GM21529 (cell line): ENCODE data around the gene RGPD5.
A peak's percentile ranks its signal among the peaks of the same experiment; 100 is the strongest.
"Not testable (repeated sequence)": the region's sequence is repeated elsewhere in the genome, so short reads cannot be mapped to it uniquely, and the experiment has no call there.

Source experiments
- ATAC-seq: cut with Tn5 transposase; IDR thresholded peaks from one replicate; pipeline ENCODE4 v1.9.1; 2021; ENCODE audit not compliant: unreplicated experiment

Gene RGPD5

DNA sequence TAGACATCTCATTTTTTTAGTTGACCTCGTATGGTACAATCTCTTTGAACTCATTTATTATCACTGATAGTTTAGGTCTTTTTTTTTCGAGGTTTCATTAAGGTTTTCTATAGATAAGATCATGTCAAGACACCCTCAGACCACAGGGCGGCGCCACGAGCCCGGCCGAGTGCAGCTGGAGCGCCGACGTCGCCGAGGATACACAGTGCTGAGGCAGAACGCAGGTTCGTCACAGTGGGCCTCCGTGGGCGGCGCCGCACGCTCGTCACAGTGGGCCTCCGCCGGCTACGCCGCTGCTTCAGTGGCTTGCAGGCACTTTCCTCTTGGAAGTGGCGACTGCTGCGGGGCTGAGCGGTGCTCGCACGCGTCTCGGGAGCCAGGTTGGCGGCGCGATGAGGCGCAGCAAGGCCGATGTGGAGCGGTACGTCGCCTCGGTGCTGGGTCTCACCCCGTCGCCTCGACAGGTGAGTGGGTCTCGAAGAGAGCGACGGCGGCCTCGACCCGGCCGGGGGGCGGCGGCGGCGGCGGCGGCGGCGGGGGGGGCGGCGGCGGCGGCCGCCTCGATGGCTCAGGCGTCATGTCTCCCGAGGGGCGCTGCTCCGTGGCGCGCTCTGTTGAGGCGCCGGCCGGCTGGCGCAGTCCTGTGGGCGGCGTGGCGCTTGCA is at the start of gene RGPD5:
Gene RGPD5, plus strand, starts transcription at position 232 of the 664 bp plus-strand sequence. Its CDS starts 161 bp downstream, at position 393.
- peak; percentile 96 for ATAC-seq

DNA sequence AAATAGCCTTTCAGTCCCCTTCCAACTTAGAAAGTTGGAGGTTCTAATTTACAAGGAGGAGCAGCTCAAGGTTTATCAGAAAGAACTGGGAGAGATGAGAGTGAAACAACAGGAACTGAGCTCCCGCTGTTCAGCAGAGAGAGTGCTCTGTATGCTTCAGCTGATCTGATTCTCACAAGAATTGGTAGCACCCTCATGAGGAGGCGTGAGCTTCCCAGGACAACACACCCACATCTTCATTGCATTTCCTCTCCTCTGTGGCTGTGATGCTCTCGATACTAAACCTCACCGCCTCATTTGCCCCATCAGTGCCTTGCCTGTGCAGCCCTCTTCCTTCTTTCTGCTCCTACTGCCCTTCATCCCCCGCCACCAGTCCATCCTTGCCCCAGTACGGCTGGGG is 42.5 kb upstream of the RGPD5 start:
- ATAC-seq, result not testable (repeated sequence)

DNA sequence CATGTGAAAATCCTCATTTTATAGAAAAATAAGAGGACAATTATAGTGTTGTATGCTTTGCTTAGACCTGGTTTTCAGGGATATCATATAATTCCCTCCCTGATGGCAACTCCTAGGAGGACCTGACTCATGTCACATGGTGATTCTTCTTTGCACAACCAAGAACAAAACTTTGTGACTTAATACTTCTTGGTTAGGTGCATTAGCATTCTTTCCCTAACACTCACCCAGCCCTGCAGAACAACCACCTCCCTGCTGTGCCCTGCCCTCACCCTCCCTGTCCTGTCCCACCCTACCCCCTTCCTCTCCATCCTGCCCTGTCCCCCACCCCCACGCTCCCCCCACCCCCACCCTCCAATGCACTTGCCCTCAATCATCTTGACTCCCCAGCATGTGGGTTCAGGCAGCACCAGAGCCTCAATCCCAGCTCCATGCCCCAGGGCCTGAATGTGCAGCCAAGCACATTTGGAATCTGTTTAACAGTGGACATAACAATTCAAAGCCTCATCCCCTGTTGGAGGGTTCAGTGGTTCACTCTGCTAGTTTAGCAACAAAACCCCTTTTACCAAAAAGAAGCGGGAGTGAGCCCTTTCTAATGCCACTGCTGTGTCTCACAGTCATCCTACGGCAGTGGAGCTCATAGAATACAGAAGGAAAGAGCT is 36.8 kb upstream of the RGPD5 start:
- not testable (repeated sequence) for ATAC-seq

DNA sequence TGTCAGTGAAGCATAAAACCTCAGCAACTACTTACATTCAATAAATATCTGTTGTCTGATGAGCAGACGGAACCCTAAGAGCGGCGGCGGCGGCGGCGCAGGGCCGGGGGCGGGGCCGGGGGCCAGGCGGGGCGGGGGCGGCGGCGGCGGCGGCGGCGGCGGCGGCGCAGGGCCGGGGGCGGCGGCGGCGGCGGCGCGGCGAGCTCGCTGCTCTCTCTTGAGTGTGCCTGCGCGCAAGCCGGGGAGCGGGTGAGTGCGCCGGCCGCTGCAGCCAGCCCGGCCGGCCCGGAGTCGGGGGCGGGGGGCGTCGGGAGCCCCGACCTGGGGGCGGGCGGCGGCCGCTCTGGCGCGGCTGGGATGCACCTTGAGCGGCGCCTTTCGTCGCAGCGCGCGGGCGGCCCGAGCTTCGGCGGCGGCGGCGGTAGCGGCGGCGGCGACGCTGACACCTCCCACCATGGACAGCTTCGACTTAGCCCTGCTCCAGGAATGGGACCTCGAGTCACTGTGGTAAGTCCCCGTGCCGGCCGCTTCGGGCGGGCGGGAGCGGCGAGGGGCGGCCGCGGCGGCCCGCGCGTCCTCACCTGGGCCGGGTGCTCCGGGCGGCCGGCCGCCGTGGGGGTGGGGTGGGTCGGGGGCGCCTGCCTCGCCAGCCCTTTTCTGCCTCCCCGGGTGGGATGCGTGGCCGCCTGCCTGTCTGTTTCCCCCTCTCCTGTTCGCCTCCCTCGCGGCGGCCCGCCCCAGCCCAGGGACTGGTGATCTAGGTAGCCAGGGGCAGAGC is 33.7 kb upstream of the RGPD5 start:
- ATAC-seq, result not testable (repeated sequence)

DNA sequence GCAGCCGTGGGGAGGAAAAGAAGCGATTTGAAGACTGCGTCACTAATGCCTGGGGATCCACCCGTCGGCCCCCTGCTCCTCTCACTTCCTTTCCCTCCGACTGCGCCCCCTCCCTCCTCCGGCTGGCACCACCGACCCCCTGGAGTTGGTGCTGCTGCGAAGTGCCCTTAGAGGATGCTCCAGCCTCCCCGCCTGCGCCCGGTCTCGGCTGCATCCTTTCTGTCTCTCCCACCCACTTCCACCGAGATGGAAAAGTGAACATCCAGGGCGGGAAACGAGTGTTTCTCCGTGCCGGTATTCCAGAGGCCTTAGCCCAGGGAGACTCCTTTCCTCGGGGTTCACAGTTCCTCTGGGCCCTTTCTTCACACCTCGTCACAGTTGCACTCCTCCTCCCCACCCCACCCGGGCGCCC is 33.1 kb upstream of the RGPD5 start:
- ATAC-seq, result not testable (repeated sequence)

DNA sequence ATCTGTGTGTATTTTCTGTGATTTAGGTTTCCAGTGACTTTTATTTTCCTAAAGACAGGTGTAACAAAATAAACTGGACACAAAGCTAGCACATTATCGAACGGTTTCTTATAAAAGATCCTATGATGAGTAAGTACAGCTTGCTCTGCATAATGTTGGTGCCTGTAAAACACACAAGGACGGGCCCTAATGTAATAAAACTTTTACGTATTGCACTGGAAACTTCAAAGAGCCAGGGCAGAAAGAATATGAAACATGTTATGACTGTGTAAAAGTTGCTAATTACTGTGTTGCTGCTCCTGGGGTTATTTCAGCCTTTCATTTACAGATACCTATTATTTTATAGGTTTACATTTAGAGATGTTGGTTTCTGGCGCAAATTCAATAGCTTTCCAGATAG is 32.1 kb upstream of the RGPD5 start:
- not testable (repeated sequence) for ATAC-seq

DNA sequence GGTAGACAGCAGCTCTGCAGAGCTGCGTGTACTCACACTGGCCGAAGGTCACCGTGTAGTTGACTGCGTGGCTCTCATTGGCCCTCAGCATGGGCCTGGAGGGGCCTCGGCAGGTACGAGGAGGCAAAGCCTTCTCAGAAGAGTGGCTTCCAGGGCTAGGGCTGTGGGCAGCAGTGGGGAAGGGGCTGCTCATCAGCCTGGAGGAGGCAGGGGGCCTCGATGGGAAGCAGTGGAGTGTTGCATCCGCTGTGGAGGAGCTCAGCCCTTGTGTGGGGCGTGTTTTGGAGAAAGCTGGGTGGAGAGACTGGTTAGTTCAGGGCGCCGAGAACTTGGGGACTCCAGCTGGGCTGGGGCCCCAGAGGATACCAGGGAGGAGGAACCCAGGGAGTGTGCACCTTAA is 28.0 kb upstream of the RGPD5 start:
- not testable (repeated sequence) for ATAC-seq

DNA sequence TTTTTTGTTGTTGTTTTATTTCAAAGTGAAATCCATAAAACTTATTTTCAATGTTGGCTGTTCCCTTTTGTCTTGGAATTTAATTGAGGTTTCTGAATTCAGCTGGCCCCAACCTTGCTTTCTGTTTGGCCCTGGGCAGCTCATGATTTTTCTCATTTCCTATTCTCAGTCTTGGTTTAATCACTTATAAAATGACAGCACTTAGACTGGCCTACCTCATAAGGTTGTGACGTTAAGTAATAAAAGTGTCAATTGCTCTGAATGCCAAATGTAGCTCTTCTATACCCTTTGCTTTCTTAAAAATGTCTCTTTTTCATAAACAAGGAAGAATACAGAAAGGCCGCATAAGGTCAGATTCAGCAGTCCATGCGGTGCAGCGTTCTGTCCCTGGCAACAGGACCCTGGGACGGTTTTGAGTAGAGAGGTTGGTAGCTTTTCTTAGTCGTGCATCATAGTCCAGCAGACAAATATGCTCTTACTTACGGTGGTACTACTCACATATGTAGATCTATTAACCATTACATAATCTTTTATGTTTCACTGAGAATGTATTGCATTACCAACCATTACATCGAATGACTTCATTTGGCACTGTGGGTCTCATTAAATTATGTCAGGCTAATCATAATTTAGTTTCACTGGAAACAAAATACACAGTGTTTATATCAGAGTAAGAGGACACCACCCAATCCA is 27.1 kb upstream of the RGPD5 start:
- ATAC-seq, result not testable (repeated sequence)

DNA sequence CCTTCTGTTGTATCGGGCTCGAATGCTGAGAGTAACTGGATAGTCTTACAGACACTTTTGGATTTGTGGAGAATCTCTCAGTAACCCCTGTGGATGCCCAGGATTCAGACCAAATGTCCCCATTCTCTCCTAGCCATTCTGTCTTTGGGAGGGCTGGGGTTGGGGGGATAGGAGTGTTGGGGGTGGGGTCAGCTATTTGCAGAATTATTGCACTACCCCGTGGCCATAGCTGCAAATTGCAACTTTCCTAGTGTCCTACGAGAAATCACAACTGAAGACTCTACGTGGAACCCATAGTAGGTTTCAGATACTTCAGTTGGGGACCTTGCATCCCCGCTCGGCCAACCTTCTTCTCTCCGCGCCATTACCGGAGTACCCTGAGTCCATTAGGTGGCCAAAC is 25.2 kb upstream of the RGPD5 start:
- not testable (repeated sequence) for ATAC-seq

DNA sequence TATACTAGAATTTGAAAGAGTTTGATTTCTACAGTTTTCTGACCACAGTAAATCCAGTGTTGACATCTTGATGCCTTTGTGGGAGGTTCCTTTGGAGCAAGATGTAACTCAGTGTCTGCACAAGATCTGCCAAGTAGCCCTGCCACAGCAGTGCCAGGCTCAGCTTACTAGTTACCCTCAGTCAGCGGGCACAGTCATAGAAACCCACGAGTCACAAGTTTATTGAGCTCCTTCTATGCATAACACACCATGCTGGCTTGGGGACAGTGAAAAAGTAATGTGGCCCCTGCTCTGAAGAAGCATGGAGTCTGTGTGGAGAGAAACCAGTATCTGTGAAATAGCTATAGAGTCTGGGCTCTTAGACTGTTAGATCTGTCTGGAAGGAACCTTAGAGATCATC is 15.0 kb upstream of the RGPD5 start:
- not testable (repeated sequence) for ATAC-seq

DNA sequence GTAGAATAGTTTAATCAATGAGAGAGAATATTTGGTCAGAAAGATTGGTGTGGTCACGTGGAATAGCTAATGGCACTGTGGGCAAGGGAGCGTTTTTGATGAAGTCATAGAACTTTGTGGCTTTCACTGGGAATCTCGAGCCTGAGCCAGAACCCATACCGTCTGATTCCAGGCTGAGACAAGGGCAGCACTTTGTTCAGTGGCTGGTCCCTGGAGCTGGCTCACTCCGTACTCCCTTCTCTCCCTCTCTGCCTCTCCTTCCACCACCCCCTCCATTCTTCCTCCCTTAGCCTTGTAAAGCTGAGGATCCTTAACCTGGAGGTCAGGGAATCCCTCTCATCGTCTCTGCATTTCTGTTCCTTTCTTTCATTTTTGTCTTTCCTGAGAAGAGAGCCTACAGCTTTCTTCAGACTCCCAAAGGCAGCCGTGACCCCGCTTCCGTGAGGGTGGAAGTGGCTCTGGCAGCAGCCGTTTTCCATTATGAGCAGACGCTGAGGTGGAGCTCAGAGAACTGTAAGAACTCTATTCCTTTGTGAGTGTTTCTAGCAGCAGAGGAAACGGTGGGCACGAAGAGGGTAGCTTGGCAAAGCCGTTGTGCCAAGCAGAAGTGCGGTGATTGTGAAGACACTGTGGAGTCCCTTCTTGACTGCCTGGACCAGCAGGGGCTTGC is 12.8 kb upstream of the RGPD5 start:
- ATAC-seq, result not testable (repeated sequence)

DNA sequence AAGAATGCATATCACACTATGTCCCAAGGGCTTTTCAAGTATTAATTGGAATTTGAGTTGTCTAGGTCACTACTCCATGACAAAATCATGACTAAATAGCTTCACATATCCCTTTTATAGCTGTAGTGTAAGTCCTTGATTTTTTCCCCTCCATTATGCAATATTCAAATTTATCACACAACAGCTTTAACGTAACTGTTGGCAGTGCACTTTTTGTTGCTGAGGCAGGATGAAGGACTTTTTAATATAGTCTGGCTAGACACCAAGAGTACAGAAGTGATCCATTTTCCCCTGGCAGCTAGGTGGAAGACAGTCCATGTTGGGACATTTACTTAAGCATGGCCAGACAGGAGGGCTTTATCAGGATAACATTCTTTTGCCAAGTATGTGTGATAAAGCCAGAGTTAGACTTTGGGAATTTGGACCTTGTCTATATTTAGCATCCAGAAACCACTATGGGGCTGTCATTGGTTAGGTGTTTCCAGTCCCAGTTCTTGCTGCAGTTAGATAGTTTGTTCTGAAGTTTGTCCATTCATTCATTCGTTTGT is 11.6 kb upstream of the RGPD5 start:
- not testable (repeated sequence) for ATAC-seq

DNA sequence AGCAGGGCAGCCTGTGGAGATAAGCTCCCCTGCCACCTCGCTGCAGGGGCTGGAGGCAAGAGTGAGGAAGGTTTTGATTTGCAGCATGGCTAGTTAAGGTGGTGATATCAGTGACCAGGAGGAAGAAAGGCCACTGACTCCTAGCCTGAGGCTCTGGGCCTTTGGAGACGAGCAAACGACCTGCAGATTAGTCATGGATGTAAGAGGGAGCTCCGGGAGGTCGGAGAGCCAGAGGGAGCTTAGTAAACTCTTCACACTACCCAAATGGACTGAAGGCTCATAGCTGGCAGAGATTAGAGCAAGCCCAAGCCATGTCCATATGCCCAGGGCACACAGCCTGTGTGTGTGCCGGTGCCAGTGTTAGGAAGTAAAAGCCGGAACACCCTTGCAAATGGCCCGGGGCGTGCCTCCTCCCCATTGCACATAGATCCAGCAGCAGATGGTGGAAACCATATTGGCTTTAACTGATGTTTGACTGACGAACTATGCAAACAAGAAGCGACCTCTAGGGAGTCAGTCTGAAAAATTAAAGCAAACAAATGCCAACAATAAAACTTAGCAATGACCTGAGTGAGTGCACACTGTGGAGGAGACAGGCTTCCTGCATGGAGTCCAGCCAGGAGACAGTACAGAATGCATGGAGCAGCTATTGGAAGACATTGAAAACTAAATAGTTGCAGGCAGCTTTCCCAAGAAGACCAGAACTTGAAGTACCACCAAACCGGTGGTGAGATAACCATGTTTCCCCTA is 2.4 kb upstream of the RGPD5 start:
- ATAC-seq, result not testable (repeated sequence)

DNA sequence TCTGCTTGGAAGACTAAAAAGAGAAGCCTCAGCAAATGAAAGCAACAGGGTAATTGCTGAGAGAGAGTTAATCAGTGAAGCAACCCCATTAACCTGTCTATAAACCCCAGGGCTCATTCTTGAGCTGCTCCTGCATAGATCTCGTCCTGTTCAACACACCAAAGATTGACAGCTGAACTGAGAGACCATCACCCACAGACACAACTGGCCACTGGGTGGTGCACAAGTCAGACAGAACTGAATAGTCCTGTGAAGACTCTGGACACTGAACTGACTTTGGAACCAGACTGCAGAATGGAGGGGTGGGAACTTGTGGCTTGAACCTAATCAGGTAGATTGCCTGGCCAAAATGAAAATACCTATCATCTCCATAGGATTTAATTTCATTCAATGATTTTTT is 1.4 kb upstream of the RGPD5 start:
- peak; percentile 61 for ATAC-seq

DNA sequence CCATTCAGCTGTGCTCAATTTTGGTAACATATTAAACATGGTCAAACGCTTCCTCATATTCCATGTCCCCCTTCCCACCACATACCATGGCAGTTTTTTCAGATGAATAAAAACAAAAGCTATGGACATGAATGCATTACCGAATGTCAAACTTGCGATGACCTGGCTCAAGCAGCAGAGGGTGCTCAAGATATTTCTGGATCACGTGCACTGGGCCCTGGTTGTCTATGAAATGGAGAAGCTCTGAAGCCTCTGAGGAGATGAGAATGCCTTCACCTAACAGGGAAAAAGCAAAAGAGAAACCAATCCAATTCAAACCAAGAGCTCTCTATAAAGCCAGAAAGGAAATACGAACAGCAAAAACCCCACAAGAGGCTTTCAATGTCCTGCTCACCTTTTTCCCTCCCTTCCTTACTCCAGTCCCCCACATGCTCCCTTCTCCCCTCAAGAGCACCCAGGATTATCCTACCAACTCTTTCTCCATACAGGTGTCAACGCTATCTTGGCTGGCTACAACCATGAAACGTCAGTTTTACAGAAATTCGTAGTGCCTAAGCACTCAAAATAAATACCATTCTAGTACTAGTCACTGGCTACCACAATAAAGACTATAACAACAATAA is 77.1 kb downstream of the RGPD5 start:
- peak; percentile 93 for ATAC-seq

DNA sequence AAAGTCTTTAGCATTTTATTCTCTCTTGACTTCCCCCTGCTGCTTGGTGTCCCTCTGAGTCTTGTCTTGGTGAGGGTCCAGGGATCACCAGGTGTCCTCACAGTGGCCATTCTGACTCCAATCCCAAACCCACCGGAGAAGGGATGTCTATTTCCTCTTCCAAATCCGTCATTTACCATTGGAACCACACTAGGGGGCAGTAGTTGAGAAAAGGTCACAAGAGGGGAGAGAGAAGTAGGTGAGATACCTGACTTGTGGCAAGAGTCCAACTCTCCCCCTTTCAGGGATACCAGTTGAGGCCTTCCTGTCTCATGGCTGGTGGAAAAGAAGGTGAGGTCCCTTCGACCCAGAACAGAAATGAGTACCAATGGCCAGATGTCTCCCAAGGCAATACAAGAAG is 82.5 kb downstream of the RGPD5 start:
- ATAC-seq, result not testable (repeated sequence)

DNA sequence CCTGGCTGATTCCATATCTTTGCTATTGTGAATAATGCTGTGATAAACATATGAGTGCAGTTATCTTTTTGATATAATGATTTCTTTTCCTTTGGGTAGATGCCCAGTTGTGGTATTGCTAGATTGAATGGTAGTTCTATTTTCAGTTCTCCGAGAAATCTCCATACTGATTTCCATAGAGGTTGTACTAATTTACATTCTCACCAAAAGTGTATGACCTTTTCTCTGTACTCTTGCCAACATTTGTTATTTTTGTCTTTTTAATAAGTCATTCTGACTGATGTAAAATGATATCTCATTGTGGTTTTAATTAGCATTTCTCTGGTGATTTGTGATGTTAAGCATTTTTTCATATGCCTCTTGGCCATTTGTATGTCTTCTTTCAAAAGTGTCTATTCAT is 88.0 kb downstream of the RGPD5 start:
- ATAC-seq, result not testable (repeated sequence)

DNA sequence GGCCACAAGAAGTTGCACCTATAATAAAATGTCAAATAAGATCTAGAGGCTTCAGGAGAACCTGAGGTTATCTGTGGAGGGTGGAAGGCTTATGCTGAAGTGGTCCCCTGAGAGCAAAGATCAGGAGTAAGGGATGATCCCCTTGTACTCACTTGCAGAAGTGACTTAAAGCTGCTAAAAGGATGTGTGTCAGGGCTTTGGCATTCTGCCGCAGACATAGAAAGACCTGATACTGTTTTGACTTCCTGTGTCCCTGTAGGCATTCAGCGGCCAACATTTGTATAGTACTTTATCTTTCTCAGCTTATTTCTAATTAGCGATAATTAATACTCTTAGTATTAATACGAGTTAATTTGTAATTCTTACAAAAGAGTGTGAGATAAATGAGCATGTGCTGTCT is 94.3 kb downstream of the RGPD5 start:
- not testable (repeated sequence) for ATAC-seq

DNA sequence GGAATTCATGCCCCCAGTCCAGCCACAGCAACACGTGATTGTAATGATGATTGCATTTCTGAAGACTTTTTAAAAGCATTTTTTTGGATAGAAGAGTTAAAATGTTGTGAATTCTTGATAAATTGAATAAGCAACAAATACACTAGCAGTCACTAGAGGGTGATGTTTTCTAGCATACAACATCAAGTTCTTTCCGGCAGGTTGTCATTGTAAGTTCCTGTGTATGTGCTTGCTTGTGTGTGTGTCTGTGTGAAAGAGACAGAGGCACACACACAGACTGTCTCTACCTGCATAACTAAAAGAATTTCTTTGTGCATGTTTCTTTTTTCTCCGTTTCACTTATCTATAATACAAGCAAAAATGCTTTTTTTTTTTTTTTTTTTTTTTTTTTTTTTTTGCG is 95.8 kb downstream of the RGPD5 start:
- ATAC-seq, result peak; percentile 45
